Loucy (cell line): ENCODE results near the gene GNAL.

ENCODE experiments used
- EZH2phosphoT487 ChIP-seq: fragments of 200-600 bp; IDR thresholded peaks from 2 replicates; pipeline ENCODE4 v1.6.1; 2018; ENCODE audit warnings: antibody characterized with exemption, mild to moderate bottlenecking, moderate library complexity, borderline replicate concordance
- TF ChIP-seq, protein P1 (sequence below): fragments of 200-600 bp; sonication (generic); conservative IDR thresholded peaks from 2 replicates; pipeline ENCODE4 v1.5.1; 2014; ENCODE audit warnings: mild to moderate bottlenecking, antibody characterized with exemption, low read length

- TF ChIP-seq, protein P1, sequence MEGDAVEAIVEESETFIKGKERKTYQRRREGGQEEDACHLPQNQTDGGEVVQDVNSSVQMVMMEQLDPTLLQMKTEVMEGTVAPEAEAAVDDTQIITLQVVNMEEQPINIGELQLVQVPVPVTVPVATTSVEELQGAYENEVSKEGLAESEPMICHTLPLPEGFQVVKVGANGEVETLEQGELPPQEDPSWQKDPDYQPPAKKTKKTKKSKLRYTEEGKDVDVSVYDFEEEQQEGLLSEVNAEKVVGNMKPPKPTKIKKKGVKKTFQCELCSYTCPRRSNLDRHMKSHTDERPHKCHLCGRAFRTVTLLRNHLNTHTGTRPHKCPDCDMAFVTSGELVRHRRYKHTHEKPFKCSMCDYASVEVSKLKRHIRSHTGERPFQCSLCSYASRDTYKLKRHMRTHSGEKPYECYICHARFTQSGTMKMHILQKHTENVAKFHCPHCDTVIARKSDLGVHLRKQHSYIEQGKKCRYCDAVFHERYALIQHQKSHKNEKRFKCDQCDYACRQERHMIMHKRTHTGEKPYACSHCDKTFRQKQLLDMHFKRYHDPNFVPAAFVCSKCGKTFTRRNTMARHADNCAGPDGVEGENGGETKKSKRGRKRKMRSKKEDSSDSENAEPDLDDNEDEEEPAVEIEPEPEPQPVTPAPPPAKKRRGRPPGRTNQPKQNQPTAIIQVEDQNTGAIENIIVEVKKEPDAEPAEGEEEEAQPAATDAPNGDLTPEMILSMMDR = no peak
- TF ChIP-seq EZH2phosphoT487 = no peak
Measured at GRCh38 chr18:11819938-11820337, 130.9 kb downstream of the GNAL start.
